NCI-H82 treated with DMSO at 0.1 percent for 48 hours (cell line): ENCODE results near the gene SPATA32.
"Not testable (repeated sequence)": the region's sequence is repeated elsewhere in the genome, so short reads cannot be mapped to it uniquely, and the experiment has no call there.

ENCODE experiments used
- DNase-seq: peaks from one replicate; lab custom pipeline; 2025; ENCODE audit not compliant: unreplicated experiment; lab: John Stamatoyannopoulos, UW

SPATA32 gene

DNA sequence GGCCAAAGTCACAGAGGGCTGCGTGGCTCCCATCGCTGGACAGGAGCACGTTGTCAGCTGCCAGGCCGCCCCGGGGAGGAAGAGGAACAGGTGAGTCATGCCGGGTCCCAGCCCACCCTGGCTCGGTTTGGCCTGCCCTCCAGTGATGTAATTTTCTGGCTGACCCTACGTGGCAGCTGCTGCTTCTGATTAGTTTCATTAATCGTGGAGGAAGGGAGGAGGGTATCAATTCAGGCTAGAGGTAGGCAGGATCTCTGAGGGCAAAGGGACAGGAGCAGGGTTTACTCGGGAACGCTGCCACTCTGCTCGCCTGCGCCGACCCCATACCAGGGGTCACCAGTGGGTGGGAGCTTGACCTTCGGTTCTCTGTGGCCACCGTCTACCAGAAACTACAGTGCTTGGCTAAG, 11.7 kb upstream of the SPATA32 start:
- no peak for DNase-seq

DNA sequence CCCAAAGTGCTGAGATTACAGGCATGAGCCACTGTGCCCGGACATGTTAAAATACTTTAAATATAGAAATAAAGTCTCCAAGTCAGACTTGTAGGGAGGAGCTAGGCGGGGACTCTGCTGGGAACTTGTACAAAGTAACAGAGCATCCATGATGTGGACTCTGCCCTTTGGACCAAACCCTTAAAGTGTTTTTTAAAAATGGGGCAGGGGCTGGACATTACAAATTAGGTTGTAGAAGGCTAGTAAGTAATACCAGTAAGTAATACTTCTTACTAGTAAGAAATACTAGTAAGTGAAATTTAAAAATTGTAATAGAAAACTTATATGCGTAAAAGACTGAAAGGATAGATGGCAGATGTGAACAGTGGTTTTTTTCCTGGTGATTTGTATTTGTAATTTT, 9.7 kb upstream of the SPATA32 start:
- no peak for DNase-seq

DNA sequence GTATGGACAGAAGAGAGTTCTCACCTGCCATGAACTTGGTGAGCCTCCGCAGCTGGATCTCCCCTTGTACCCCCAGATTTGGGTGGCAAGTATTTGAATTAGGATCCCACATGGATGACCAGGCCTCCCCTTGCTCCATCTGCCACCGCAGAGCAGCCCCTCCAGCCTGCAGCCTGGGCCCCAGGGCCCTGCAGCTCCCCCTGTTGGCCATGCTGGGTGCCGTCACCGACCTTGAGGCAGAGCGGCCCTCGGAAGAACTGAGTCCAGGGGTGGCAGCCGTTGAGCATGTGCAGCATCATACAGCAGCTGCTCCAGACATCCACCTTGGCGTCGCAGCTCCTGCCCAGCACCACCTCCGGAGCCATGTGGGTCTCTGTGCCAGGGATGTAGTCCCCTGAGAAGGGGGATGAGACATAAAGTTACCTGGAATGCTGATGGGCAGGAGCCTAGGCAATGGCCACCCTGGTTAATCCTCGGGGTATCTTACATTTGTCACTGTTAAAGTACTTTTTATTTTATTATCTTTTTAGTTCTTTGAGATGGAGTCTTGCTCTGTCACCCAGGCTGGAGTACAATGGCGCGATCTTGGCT, 9.0 kb upstream of the SPATA32 start:
- no peak for DNase-seq

DNA sequence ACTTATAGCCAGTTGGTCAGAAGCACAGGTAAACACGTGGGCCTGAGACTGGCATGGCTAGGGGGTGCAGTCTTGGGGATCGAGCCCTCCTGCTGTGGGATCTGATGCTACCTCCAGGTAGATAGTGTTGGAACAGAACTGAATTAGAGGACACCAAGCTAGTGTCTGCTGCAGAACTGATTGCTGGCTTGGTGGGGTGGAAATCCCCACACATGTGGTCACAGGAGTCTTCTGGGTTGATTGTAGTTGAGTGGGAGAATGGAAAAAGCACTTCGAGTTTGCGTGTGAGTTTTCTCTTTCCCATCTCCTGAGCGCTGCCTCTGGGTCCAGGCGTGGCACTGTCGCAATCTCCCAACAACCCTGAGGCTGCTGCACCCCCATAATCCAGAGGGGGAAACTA, 8.0 kb upstream of the SPATA32 start:
- no peak for DNase-seq

DNA sequence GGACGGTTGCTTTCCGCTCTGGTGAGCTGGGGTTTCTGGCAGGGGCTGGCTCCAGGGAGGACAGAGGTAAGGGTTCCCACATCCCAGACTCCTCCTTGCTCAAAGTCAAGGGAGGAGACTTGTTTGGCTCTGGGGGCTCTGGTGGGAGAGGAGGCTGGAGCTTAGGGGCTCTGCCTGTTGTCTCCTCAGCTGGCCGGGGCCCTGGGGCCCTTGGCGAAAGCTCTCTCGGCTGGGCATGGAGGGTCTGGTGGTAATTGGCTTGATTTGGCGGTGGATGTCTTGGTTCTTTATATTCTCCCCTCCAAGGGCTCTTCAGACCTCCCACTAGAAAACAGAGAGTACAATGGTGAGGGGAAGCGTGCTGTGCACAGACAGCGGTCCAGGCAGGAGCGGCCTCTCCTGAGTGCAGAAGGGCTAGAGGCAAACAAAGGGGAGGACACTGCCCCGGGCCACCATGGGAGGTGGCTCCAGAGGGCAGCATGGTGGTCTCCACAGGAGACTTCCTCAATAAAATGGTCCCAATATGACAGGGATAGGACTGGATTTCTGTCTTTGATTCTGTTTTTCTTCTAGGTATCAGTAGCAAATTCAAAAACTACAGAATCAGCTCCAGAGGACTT, 5.7 kb upstream of the SPATA32 start:
- DNase-seq, result no peak

DNA sequence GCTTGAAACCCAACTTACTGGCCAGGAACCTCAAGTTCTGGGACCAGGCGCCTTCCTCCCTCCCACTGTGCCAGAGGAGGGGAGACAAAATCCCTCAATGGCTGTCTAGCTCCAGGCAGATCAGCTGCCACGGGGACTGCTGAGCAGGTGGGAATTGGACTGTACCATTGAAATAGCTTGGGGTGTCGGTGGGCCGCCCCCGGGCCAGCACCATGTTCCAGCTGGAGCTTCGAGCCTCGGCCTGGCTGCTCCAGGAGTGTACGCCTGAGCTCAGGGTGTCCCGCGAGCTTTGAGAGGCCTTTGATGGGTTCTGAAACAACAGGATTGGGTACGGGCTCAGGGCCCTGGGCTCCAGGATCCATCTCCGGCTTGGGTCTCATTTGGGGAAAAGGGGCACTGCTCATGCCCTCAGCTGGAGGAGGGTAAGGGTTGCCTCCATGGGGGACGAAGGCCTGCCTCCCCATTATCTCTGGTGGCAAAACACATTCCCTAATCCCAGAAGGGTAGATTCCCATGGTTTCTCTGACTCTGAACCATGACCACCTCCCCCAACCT, 4.6 kb upstream of the SPATA32 start:
- no peak for DNase-seq

DNA sequence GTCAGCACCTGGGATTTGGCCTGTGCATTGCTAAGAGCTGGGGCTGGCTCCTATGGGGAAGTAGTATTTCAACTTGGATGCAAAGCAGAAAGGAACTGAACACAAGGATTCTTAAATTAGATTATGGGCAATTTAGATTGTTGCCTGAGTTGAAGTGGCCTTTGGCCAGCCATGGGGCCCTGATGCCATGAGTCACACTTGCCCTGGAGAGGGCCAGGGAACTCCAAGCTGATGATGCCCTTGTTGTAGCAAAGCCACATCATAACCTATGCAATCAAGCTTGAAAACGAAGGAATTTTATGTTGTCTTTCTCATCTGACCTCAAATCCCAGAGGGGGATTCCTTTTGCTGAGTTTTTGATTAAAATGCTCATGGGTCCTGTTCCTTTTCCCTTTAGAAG, 3.9 kb upstream of the SPATA32 start:
- no peak for DNase-seq

DNA sequence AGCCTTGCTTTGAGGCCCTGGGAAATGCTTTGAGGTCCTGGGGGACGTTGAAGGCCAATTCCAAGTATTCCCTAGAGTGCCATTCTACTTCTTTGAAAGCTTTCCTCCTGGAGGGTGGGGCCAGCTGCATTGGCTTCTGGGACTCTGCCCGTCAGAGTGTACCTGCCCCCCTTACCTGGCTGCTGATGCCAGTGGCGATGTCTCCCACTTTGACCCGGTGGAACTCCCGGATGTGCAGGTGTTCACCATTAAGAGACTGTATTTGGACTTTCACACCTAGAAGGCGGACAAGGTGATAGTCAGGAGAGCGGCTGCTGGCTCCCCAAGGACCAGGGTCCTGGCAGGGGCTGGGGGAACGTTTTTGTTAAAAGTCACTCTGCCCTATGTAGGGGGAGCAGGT, 3.1 kb upstream of the SPATA32 start:
- DNase-seq, result no peak

DNA sequence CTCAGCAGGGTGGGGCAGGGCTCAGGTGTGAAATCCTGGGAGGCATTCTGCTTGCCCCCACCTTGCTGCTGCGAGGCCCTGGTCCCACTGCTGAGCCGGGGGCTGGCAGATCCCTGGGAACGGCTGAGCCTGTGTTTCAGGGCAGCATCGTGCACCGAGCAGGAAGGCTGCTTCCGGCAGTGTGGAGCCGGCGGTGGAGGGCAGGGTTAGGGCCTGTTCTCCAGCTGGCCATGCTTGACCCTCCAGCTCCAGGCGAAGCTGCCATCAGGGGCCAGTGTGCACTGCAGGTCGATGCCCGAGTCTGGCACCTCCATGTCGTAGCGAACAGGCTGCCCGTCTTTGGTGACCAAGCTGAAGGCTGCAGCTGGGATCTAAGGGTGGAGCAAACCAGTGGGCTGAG, 2.5 kb upstream of the SPATA32 start:
- DNase-seq, result no peak

DNA sequence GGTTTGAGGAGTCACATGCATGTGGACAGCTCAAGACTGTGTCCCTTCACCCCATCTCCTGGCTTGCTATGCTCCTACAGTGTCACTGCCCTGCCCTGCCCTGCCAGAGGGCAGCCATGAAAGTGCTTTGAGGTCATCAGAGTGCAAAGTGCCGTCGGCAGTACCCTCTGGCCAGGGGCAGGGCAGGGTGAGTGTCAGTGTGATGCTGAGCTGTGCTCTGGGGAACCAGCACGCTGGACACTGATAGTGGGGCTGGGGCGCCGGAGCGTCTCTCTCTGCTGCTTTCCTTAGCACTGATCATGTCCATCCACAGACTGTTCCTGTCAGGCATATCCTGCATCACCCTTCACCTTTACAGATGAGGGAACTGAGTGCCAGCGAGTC, 1.6 kb upstream of the SPATA32 start:
- DNase-seq, result no peak

DNA sequence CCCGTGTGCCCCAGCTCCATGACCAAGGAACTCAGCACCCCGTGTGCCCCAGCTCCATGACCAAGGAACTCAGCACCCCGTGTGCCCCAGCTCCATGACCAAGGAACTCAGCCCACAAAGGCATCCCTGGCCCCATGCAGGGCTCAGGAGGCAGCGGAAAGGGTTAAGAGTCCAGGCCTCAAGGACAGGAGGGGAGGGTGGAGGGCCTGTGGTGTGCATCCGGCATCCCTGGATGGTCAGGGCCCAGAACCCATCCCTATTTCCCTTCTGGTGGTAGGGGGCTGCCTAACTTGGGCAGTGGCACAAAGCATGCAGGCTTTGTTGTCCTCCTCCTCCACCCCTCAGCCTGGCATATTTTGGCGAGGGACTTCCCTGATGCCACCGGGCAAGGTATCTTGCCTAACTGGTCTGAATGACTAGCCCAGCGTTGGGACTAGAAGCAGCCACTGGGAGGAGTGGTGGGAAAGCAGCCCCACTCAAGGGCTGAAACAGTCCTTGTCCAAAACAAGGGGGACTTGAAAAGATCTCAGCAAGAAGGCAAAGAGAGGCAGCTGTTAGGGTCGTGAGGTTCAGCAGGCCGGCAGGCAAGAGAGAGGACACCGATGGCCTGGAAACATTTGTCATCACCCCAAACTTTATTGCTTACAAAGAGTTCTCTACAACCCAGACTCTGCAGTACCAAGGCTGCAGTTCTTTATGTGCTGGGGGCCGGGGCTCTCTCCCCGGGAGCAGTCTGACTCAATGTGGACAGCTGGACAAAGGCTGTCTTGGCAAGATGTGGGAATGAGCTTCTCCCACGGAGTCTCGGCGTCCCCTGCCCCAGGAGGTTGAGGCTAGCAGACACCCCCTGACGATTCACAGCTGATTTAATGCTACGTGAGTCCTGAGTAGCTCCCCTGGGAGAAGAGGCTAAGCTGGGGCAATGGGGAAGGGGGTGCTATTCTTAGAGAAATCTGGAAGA, 902 bp upstream of the SPATA32 start:
- DNase-seq, result no peak

DNA sequence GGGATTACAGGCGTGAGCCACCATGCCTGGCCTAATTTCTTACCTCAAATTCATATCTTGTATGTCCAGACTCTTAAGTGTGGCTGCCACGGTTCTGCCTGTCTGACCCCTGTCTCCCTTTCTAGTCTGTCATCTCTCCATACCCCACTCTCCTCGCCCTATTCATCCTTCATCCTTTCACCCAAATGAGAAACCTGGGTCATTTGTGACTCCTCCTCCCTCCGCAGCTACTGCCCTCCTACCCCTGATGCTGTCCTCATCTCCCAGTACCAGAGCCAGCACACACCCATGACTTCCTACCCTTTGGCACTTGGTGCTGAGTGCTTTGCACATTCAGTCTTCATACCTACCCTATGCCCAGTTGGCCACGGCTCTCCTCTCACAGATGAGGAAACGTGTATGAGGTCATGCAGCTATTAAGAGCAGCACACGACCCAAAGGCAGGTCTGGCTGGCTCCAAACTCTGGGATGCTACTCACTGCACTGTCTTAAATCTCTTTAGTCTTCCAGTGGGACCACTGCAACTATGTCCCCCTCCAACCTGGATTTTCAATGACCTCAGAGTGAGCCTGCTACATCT, 1.6 kb downstream of the SPATA32 start:
- no peak for DNase-seq

DNA sequence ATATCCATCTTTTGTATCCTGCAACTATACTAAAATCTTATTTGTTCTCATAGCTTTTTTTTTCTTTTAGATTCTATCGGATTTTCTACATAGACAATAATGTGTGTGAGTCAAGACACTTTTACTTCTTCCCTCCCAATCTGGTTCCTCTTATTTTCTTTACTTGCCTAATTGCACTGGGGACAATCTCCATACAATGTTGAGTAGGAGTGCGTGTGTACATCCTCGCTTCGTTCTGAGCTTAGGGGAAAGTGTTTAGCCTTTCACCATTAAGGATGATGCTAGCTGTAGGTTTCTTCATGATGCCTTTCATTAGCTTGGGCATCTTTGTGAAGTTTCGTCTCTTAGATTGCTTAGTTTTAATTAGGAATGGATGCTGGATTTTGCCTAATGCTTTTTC, 2.9 kb downstream of the SPATA32 start:
- no peak for DNase-seq

DNA sequence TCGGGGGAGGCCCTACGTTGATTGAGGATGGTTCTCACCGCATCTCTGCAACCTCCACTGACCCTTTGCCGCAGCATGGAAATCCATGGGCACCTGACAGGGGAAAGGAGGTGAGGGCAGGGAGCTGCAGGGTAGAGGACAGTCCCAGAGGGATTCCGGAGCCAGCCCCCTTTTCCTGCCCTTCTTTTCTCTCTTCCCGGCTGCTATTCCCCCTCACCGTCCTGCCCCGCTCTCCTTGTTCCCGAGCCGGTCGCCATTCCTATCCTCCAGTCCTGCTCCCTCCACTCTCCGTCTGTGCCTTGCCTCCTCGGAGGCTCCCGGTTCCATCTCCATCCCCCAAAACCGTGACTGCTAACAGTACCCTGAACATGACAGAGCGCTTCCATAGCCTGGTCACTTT, 4.8 kb downstream of the SPATA32 start:
- DNase-seq, result no peak

DNA sequence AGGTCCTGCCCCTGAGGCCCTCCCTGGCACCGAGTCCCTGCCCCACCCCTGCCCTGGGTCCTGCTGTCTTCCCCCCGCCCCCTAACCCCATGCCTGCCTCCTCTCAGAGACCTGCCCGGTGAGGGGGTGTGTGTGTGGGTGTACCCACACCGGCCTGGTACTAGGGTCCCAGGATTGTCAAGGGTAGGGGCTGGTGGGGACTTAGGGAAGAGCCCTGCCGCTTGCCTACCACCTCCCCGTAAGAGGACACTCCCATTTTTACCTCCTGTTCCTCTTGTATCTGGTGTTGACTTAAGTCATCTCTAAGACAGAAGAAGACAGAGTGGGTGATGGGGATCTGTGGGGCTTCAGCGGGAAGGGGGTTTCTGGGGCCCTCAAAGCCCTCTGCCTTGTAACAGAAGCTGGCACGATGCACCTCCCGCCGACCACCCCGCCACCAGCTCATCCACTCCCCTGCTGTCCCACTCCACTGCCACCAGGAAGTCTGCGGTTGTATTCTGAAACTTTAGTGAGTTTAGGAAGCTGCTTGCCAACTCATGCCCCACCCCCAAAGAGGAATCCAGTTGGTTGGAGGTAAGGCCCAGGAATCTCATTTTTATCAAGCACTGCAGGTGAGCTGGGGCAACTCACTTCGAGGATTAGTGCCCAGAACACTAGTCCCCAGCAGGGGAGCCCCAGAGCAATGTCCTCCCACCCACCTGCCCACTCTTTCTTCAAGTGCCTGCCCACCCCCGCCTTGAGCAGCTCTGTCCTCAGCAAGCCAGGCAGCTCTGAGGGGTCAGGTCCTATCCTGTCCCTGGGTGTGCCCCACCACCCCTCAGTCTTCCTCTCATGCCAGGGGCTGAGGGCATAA, 5.6 kb downstream of the SPATA32 start:
- no peak for DNase-seq

DNA sequence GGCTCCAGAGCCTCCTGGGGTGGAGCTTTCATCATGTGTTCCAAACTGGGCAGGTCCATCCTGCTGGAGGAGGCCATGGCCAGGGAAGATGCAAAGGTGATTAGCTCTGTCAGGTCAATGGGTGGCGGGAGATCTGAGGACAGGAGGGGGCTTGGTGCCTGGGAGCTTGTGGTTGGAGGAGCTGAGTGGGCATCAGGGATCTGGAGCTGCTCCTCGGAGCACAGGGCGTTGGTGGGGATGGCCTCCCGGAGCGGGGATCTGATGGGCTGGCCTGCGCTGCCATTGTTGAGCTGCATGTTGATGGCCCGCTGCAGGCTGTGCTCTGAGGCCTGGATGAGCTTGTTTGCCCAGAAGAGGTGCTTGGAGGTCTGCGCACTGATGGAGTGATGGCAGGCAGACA, 6.5 kb downstream of the SPATA32 start:
- no peak for DNase-seq

DNA sequence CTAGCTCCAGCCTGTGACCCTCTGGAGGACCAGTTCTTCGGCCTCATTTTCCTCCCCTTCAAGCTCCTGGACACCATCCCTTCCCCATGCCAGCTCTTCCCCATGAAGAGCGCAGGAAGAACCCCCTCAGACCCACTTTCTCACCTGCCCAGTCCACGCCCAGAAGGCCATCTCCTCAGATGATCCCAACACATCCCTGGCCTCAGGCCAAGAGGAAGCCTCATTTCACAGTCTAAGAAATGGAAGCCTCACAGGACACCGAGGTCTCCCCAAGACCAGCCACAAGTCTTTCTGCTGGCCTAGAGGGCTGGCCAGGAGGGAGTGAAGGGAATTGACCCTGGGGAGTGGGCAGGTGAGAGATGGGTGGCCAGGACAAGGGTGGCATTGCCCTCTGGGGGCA, 8.0 kb downstream of the SPATA32 start:
- DNase-seq, result no peak

DNA sequence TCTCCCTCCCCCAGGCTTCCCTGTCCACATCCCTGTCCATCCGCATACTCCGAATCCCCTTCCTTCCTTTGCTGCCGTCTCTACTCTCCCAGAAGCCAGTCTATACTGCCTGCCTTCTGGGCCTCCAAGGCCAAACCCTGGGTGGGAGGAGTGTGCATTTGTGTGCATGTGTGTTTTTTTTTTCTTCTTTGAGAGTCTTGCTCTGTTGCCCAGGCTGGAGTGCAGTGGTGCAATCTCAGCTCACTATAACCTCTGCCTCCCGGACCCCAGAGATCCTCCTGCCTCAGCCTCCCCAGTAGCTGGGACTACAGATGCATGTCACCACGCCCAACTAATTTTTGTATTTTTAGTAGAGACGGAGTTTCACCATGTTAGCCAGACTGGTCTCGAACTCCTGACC, 8.7 kb downstream of the SPATA32 start:
- not testable (repeated sequence) for DNase-seq

DNA sequence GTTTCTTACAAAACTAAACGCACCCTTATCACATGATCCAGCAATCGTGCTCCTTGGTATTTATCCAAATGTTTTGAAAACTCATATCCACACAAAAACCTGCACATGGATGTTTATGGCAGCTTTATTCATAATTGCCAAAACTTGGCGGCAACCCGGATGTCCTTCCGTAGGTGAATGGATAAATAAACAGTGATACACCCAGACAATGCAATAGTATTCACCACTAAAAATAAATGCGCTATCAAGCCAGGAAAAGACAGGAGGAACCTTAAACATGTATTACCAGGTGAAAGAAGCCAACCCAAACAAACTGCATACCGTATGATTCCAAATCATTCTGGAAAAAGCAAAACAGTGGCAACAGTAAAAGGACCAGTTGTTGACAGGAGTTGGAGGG, 10.0 kb downstream of the SPATA32 start:
- no peak for DNase-seq

DNA sequence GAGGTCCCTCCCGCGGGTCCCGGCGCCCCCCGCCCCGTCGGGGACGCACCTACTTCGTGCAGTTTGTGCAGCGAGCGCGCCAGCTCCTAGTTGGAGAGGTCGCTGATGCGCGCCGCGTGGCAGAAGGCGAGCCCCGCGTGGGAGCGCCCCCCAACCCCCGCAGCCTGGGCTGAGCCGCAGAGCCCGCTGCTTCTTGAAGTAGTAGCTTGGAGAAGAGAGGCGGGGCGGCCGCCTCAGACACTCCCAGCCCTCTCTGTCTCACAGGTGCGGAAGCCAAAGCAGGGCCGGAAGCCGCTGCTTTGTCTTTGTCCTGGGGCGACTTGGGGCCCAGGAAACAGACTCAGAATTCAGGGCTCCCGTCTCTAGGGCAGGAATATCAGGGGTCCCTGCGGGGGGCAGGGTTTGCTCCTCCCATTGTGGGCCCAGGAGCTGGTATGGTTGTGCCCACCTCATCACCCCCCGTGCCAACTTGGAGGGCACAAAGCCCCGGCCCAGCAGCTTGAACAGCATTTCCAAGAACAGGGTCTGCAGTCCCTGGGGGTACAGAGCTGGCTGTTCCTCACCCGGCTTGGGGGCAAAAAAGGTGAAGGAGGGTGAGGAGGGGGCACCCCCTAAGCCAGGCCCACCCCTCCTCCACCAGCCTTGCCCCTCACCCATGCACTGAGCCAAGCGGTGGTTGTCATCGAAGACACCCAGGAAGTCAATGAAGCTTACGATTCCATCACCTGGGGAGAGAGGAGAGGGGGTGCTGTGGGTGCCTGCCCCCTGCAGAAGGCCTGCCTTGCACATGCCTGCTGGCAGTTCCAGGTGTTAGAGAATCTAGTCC, 13.5 kb downstream of the SPATA32 start:
- no peak for DNase-seq
